Ovary (tissue), 3 donors: ENCODE results near the gene FCRL6.

Experiments
- EP300 ChIP-seq: sonication (generic); formaldehyde crosslinking; IDR thresholded peaks from one replicate; pipeline ENCODE4 v1.6.1; 2017; ENCODE audit warnings: antibody characterized with exemption
- POLR2A ChIP-seq: fragments of 450-650 bp; IDR thresholded peaks from one replicate; pipeline ENCODE4 v1.6.1; 2017; ENCODE audit warnings: antibody characterized with exemption, mild to moderate bottlenecking, moderate library complexity
- TF ChIP-seq, protein P1 (sequence below), 3 donors: fragments of 450-650 bp in 2 of 3; fragments of 200-600 bp in 1 of 3; IDR thresholded peaks; one replicate each; pipeline versions ENCODE4 v1.5.1 to v1.8.0; 2016 to 2022; ENCODE audit warnings: antibody characterized with exemption in 3 of 3, mild to moderate bottlenecking in 1 of 3
- donor health status: DM: no; HTN: no; CAD: no.

DNA sequence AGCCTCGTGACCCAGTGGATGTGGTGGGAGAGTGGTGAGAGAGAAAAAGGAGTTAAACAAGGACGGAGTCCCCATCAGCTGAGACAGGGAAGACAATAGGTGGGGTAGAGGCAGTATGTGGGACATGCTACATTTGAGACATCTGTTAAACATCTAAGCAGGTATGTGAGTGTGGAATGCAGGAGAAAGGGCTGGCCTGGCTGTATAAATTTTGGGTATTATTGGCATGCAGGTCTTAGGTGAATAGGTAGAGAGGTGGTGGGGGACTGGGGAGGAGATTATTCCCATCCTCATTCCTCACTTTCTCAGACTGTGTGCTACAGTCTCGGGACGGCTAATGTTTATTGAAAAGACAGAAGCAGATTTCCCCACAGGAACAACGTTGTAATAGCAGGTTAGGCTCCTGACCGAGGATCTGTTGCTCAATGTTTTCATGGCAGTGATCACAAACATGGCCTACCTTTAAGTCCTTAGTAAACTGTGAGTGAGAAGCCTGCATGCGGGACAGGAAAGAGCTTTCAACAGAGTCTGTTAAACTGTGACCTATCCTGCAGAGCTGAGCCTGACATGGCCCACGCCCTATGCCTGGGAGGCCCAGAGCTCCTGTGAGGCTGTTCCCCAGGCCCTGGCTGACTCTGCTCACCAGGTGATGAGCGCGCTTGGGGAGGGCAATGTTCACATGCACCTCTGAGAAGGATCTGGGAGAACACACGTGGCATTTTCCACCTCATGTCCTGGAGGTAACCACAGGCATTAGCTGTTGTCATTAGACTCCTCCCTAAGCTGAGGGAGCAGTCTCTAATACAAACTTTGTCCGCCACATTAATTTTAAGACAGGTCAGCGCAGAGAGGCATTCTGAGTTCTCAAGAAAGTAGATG, 43.8 kb downstream of the FCRL6 start:
- TF ChIP-seq, protein P1, sequence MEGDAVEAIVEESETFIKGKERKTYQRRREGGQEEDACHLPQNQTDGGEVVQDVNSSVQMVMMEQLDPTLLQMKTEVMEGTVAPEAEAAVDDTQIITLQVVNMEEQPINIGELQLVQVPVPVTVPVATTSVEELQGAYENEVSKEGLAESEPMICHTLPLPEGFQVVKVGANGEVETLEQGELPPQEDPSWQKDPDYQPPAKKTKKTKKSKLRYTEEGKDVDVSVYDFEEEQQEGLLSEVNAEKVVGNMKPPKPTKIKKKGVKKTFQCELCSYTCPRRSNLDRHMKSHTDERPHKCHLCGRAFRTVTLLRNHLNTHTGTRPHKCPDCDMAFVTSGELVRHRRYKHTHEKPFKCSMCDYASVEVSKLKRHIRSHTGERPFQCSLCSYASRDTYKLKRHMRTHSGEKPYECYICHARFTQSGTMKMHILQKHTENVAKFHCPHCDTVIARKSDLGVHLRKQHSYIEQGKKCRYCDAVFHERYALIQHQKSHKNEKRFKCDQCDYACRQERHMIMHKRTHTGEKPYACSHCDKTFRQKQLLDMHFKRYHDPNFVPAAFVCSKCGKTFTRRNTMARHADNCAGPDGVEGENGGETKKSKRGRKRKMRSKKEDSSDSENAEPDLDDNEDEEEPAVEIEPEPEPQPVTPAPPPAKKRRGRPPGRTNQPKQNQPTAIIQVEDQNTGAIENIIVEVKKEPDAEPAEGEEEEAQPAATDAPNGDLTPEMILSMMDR (IDR thresholded peaks at IDR 0.05), result no peak
- TF ChIP-seq EP300 (no peak), POLR2A (no peak)
